ENCODE results near the gene ALX4. TPM values are rescaled to one million over a fixed set of nuclear protein-coding genes. Genes with fewer than 3 reads are reported as not detected.

Gene ALX4
- 0.05 TPM in 1 of 2 replicates, not detected in the other for total RNA-seq

GRCh38 chr11:44309478-44310205, at the start of gene ALX4:
ALX4 (minus strand) TSS chr11:44310139; CDS start chr11:44310062, 77 bp downstream.

Other genes starting within 250 kb of the ALX4 start
- gene ACCS, start 243.9 kb downstream of the ALX4 start, total RNA-seq, result 7.9 and 18.2 TPM in 2 replicates
- 67.8 and 71.8 TPM in 2 replicates for gene EXT2, start 214.5 kb downstream of the ALX4 start, total RNA-seq

Data from cardiac ventricle fibroblast (primary cell).